M059J (cell line): ENCODE data around the gene SLC23A2. TPM values are rescaled to one million over a fixed set of nuclear protein-coding genes. Genes with fewer than 3 reads are reported as not detected.
"Not testable (repeated sequence)": the region's sequence is repeated elsewhere in the genome, so short reads cannot be mapped to it uniquely, and the experiment has no call there.

Source experiments
- DNase-seq: peaks from one replicate; pipeline ENCODE4 v3.0.0-alpha.2; 2012; ENCODE audit warnings: low read depth
- total RNA-seq: library from RNA; depleted of rRNA; stranded (reverse); fragments of >200 nt; shearing (Covaris generic); gene quantifications from 2 replicates; pipeline ENCODE4 v1.2.3, GENCODE V29; 2014

The SLC23A2 gene
- total RNA-seq, 1 experiment from 2014 or later: 19.7 TPM

- DNase-seq: no peak
Measured at GRCh38 chr20:4936392-4936850, 64.9 kb downstream of the SLC23A2 start.

- no peak for DNase-seq
Measured at GRCh38 chr20:4932061-4932460, 69.2 kb downstream of the SLC23A2 start.

GRCh38 chr20:4929686-4930397 lies 71.5 kb downstream of the SLC23A2 start:
- DNase-seq: no peak

GRCh38 chr20:4926531-4927156 lies 74.7 kb downstream of the SLC23A2 start:
- DNase-seq: peak; percentile 10

GRCh38 chr20:4925842-4926530 lies 75.3 kb downstream of the SLC23A2 start:
- peak; percentile 86 for DNase-seq

- DNase-seq: no peak
Measured at GRCh38 chr20:4924446-4924845, 76.9 kb downstream of the SLC23A2 start.

- DNase-seq: no peak
Measured at GRCh38 chr20:4924032-4924431, 77.3 kb downstream of the SLC23A2 start.

- DNase-seq: no peak
Measured at GRCh38 chr20:4922186-4922585, 79.1 kb downstream of the SLC23A2 start.

- not testable (repeated sequence) for DNase-seq
Measured at GRCh38 chr20:4921271-4921670, 80.0 kb downstream of the SLC23A2 start.

GRCh38 chr20:4920655-4921054 lies 80.7 kb downstream of the SLC23A2 start:
- DNase-seq: no peak

- no peak for DNase-seq
Measured at GRCh38 chr20:4920131-4920530, 81.2 kb downstream of the SLC23A2 start.

GRCh38 chr20:4919047-4919704 lies 82.1 kb downstream of the SLC23A2 start:
- DNase-seq: no peak

- no peak for DNase-seq
Measured at GRCh38 chr20:4918473-4918872, 82.8 kb downstream of the SLC23A2 start.

- DNase-seq: peak; percentile 53
Measured at GRCh38 chr20:4916971-4917881, 84.1 kb downstream of the SLC23A2 start.

GRCh38 chr20:4913147-4913546 lies 88.2 kb downstream of the SLC23A2 start:
- DNase-seq: no peak

- peak; percentile 8 for DNase-seq
Measured at GRCh38 chr20:4912380-4913142, 88.7 kb downstream of the SLC23A2 start.

- DNase-seq: no peak
Measured at GRCh38 chr20:4910951-4911350, 90.4 kb downstream of the SLC23A2 start.

GRCh38 chr20:4905613-4906012 lies 95.7 kb downstream of the SLC23A2 start:
- no peak for DNase-seq

- no peak for DNase-seq
Measured at GRCh38 chr20:4905195-4905594, 96.1 kb downstream of the SLC23A2 start.

GRCh38 chr20:4904127-4904860 lies 97.0 kb downstream of the SLC23A2 start:
- no peak for DNase-seq
